ENCODE measurements around the gene CENPC. TPM values are rescaled to one million over a fixed set of nuclear protein-coding genes. Genes with fewer than 3 reads are reported as not detected.

The CENPC gene
- total RNA-seq, 2 donors from 2014 or later: 12.7 to 17.0 TPM

- H3K9ac ChIP-seq (ENCODE audit: low read depth in 2 of 2, low read length in 2 of 2): no peak overlapping the region
- DNase-seq: no peak
- no peaks in the 10 kb centered on the region for H3K27me3 ChIP-seq
- H3K9me3 ChIP-seq: no peaks in the 10 kb centered on the region
- intact Hi-C loops (cut with DNase I): no loop called here
- no peak overlapping the region for H3K4me3 ChIP-seq
- no peaks in the 10 kb centered on the region for H3K36me3 ChIP-seq
- no peaks in the 10 kb centered on the region for H3K4me1 ChIP-seq
- no peak overlapping the region for H3K27ac ChIP-seq
- no peak for TF ChIP-seq CTCF (IDR thresholded peaks at IDR 0.05)
Measured at GRCh38 chr4:67522851-67523671, 22.2 kb downstream of the CENPC start.

- no peaks in the 10 kb centered on the region for H3K36me3 ChIP-seq
Measured at GRCh38 chr4:67522230-67522629, 23.1 kb downstream of the CENPC start.

GRCh38 chr4:67521506-67521905 lies 23.8 kb downstream of the CENPC start:
- H3K36me3 ChIP-seq: no peaks in the 10 kb centered on the region
- no peak overlapping the region for H3K27ac ChIP-seq
- no peak overlapping the region for H3K9ac ChIP-seq (ENCODE audit: low read depth in 2 of 2, low read length in 2 of 2)
- no peak for TF ChIP-seq CTCF (IDR thresholded peaks at IDR 0.05)
- no peaks in the 10 kb centered on the region for H3K9me3 ChIP-seq
- H3K27me3 ChIP-seq: no peaks in the 10 kb centered on the region
- DNase-seq: no peak
- no peak overlapping the region for H3K4me3 ChIP-seq
- no peaks in the 10 kb centered on the region for H3K4me1 ChIP-seq
- intact Hi-C loops (cut with DNase I): no loop called here

More at GRCh38 chr4:67522230-67522629, 23.1 kb downstream of the CENPC start:
- no peak for TF ChIP-seq CTCF (IDR thresholded peaks at IDR 0.05)
- no peaks in the 10 kb centered on the region for H3K4me1 ChIP-seq
- no peak overlapping the region for H3K4me3 ChIP-seq
- no peaks in the 10 kb centered on the region for H3K27me3 ChIP-seq
- intact Hi-C loops (cut with DNase I): no loop called here
- H3K27ac ChIP-seq: no peak overlapping the region
- H3K9me3 ChIP-seq: no peaks in the 10 kb centered on the region
- H3K9ac ChIP-seq (ENCODE audit: low read depth in 2 of 2, low read length in 2 of 2): no peak overlapping the region
- no peak for DNase-seq

- no peak for DNase-seq
- intact Hi-C loops (cut with DNase I): no loop called here
- Histone ChIP-seq H3K4me3 (no peak overlapping the region), H3K36me3 (no peaks in the 10 kb centered on the region), H3K27me3 (no peaks in the 10 kb centered on the region), H3K9ac (ENCODE audit: low read depth in 2 of 2, low read length in 2 of 2) (no peak overlapping the region), H3K27ac (no peak overlapping the region), H3K9me3 (no peaks in the 10 kb centered on the region), H3K4me1 (no peaks in the 10 kb centered on the region)
- no peak for TF ChIP-seq CTCF (IDR thresholded peaks at IDR 0.05)
Measured at GRCh38 chr4:67520141-67520540, 25.2 kb downstream of the CENPC start.

GRCh38 chr4:67512501-67512900 lies 32.8 kb downstream of the CENPC start:
- intact Hi-C loops (cut with DNase I): no loop called here
- no peak overlapping the region for H3K9ac ChIP-seq (ENCODE audit: low read depth in 2 of 2, low read length in 2 of 2)
- no peak for TF ChIP-seq CTCF (IDR thresholded peaks at IDR 0.05)
- no peak overlapping the region for H3K27ac ChIP-seq
- H3K4me3 ChIP-seq: no peak overlapping the region
- no peak for DNase-seq
- no peaks in the 10 kb centered on the region for H3K4me1 ChIP-seq
- no peaks in the 10 kb centered on the region for H3K27me3 ChIP-seq
- H3K36me3 ChIP-seq: no peaks in the 10 kb centered on the region
- no peaks in the 10 kb centered on the region for H3K9me3 ChIP-seq
